NB4 (cell line): ENCODE measurements around the gene FCN2.

ENCODE experiments used
- CTCF ChIP-seq: IDR thresholded peaks from one replicate; pipeline ENCODE4 v1.5.1; 2012; ENCODE audit warnings: low read depth, low read length
- MAX ChIP-seq: IDR thresholded peaks from 2 replicates; pipeline ENCODE4 v1.6.1; 2011; ENCODE audit warnings: low read depth, low read length
- MYC ChIP-seq: IDR thresholded peaks from 2 replicates; pipeline ENCODE4 v1.6.1; 2011; ENCODE audit warnings: low read depth, low read length
- POLR2A ChIP-seq: IDR thresholded peaks from 2 replicates; pipeline ENCODE4 v1.6.1; 2011; ENCODE audit warnings: mild to moderate bottlenecking; ENCODE audit not compliant: insufficient read length; ENCODE audit errors: extremely low read depth

- TF ChIP-seq CTCF (no peak), POLR2A (no peak), MAX (no peak), MYC (no peak)
These were observed 8.1 kb downstream of the FCN2 start for GRCh38 chr9:134888603-134889190.
